Endothelial cell of umbilical vein (primary cell): Measurements from ENCODE around the gene MED12L.

ENCODE experiments used
- CTCF ChIP-seq, 2 donors: IDR thresholded peaks; 1 replicate in 1 of 2; 2 replicates in 1 of 2; pipeline ENCODE4 v1.5.1; 2011; ENCODE audit warnings: low read length in 2 of 2, mild to moderate bottlenecking in 2 of 2, moderate library complexity in 2 of 2, control low read depth in 1 of 2, inconsistent platforms in 1 of 2, low read depth in 1 of 2; ENCODE audit not compliant: insufficient read depth in 1 of 2; ENCODE audit errors: extremely low read depth in 1 of 2
- JUN ChIP-seq: IDR thresholded peaks from 2 replicates; pipeline ENCODE4 v1.6.1; 2011; ENCODE audit warnings: borderline replicate concordance, low read depth; ENCODE audit not compliant: insufficient read length, insufficient read depth
- POLR2AphosphoS5 ChIP-seq: IDR thresholded peaks from 2 replicates; pipeline ENCODE4 v1.6.1; 2012; ENCODE audit warnings: low read depth, mild to moderate bottlenecking, control low read depth, low read length, moderate library complexity; ENCODE audit not compliant: insufficient read depth

GRCh38 chr3:151331696-151332095 is 246.2 kb downstream of the MED12L start:
- TF ChIP-seq CTCF (IDR thresholded peaks at IDR 0.05; ENCODE audit: extremely low read depth in 1 of 2, insufficient read depth in 1 of 2, low read depth in 1 of 2, low read length in 2 of 2) (no peak), POLR2AphosphoS5 (no peak), JUN (no peak)
